GM19328 (cell line): ENCODE data around the gene KLHL34.

ENCODE experiments used
- ATAC-seq: cut with Tn5 transposase; IDR thresholded peaks from one replicate; pipeline ENCODE4 v1.9.1; 2021; ENCODE audit warnings: mild to moderate bottlenecking, moderate library complexity; ENCODE audit not compliant: unreplicated experiment

KLHL34 gene, protein sequence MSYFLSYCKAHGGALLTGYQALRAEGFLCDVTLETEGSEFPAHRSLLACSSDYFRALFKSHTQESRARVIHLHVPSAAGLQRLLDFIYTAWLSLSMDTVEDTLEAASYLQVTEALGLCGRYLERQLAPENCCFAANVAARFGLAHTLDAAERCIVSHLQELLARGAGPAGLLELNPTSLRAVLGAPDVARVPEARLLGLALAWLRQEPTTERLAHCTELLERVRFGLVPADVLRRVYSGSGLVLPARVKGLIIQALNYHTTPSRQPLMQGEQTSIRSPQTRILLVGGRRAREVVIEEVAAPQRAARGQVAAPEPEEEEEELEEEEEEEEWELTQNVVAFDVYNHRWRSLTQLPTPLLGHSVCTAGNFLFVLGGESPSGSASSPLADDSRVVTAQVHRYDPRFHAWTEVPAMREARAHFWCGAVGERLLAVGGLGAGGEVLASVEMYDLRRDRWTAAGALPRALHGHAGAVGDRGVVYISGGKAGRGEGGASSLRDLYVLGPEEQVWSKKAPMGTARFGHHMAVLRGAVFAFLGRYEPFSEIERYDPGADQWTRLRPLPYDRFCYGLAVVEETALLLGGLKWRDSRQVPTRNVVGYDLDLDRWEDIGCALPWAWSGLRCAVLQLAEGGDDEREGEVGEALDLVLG

GRCh38 chrX:21658152-21658737 lies at the start of gene KLHL34:
Gene KLHL34, minus strand, starts transcription at chrX:21658330. Its CDS starts 542 bp downstream, at chrX:21657788.
- no peak for ATAC-seq

DNA sequence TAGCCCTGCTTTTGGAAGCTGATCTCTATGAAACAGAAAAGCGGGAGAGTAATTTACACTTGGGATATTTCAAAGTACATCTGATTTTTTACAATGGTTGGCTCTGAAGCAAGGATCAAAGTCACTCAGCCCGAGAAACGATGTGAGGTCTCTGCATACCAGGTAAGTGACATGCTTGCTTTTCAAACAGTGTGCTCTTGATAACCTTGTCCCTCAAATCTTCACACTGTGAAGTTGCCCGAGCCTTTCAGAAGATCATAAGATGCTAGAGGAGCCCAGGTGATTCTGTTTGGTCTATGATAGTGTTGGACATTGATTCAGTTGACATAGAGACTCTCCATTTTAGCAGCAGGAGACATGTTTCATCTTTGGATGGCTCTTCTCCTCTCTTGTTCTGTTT lies 47.1 kb upstream of the KLHL34 start:
- no peak for ATAC-seq

DNA sequence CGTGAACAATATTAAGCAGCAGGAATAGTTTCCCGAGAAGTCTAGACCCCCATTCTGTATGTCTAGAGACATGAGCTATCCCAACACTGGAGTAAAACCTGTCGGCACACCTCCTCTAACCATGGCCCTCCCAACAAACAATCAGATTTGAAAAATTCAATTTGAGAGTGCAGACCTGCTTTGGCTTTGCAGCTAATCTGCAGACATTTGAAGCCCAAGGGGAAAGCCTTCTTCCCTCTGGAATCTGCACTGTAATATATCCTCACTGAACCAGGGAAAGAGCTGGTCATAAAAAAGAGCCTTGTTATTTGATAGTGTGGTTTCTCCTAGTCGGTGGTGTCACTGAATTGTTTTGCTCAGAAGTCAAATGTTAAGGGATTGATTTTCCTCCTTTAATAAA lies 44.6 kb upstream of the KLHL34 start:
- no peak for ATAC-seq

- ATAC-seq: no peak
These were observed 42.8 kb upstream of the KLHL34 start for GRCh38 chrX:21700967-21701366.

DNA sequence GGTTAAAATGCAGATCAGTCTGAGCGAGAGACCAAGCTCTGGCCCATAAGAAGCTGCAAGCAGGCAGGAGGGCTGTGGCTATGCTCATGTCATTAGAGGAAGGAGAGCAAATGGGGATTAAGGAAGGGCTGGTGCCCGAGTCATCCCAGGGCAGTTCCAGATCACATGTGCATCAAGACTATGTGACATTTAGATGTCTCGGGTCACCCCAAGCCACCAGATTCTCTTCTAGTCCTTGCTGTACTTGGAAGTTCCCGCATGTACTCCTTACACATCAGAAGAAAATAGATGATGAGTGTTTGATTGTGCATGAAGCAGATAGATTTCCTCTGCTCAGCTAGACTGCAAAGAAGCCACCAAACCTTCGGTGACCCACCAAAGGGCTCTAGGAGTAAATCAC lies 42.1 kb upstream of the KLHL34 start:
- ATAC-seq: no peak

- no peak for ATAC-seq
These were observed 41.0 kb upstream of the KLHL34 start for GRCh38 chrX:21699136-21699535.

DNA sequence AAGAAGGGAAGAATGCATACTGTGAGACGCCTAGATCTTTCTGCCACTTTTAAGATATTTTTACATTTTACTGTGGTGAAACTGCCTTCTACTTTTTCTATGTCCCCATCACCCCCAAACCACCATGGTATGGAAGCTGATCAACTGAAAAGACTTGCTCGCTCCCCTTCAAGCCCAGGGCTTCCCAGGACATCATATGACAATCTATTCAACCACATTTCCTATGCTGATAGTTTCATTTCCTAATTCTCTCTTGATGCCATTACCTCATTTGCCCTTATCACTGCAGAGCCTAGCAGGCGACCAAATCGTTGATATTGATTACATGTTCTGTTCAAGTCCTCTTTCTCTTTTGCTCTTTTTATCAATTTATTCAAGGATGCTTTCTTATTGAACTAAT lies 40.1 kb upstream of the KLHL34 start:
- ATAC-seq: no peak

GRCh38 chrX:21691512-21692018 lies 33.4 kb upstream of the KLHL34 start:
- no peak for ATAC-seq

DNA sequence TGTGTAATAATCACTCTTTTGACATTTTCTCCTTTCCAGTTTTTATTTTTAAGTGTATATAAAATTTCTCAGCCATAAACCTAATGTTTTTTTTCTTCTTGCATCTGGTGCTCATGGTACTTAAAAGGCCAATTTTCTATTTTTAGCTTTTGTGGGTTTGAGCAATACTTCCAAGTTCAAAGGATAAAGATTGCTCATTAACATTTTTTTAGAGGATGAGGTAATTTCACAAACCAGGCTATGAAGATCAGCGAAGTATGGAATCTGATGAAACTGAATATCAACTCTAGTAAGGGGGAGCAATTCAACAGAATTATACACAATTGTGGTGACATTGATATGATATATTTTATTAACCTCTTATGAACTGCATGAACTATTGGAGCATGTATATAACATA lies 25.8 kb upstream of the KLHL34 start:
- ATAC-seq: no peak

DNA sequence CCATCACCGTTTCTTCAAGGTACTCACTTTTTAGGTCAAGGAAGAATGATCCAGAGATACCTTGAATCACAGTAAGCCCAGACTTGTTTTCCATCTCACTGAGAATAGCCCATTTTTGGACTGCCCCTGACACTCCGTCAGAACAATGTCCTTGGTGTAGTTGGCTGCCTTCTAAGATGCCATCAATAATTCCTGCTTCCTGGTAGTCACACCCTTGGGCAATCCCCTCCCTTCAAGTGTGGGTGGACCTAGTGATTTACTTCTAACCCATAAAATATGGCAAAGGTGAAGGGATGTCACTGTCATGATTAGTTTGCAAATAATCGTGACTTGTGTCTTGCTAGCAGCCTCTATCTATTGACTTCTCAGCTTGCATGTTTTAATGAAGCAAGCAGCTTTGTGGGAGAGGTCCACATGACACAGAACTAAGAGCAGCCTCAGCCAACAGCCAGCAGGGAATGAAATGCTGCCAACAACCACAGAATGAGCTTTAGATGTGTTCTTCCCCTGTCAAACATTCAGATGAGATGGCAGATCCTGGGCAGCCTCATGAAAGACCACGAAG lies 20.0 kb upstream of the KLHL34 start:
- ATAC-seq: no peak

GRCh38 chrX:21675931-21676330 lies 17.8 kb upstream of the KLHL34 start:
- no peak for ATAC-seq

GRCh38 chrX:21674430-21675186 lies 16.5 kb upstream of the KLHL34 start:
- ATAC-seq: no peak

GRCh38 chrX:21666679-21667078 lies 8.5 kb upstream of the KLHL34 start:
- ATAC-seq: no peak

GRCh38 chrX:21666252-21666651 lies 8.1 kb upstream of the KLHL34 start:
- ATAC-seq: no peak

GRCh38 chrX:21662761-21663160 lies 4.6 kb upstream of the KLHL34 start:
- ATAC-seq: no peak

GRCh38 chrX:21661316-21661715 lies 3.2 kb upstream of the KLHL34 start:
- ATAC-seq: no peak

- no peak for ATAC-seq
These were observed 2.0 kb upstream of the KLHL34 start for GRCh38 chrX:21660156-21660555.

DNA sequence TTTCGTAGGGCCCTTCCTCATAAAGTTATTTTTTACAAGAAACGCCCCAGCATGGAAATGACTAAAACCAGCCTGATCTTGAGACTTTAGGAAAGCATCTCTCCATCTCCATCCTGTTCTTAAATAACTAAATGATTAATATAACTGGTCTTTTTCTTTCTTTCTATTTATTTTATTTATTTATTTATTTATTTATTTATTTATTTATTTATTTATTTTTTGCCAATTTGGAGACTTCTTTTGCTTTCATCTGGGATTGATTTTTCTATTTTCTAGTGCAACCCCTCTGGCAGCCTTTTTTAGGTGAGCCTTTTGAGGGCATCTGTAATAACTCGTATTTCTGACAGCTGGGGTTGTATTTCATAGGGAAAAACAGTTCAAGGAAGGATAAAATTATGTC lies 1.2 kb upstream of the KLHL34 start:
- no peak for ATAC-seq

DNA sequence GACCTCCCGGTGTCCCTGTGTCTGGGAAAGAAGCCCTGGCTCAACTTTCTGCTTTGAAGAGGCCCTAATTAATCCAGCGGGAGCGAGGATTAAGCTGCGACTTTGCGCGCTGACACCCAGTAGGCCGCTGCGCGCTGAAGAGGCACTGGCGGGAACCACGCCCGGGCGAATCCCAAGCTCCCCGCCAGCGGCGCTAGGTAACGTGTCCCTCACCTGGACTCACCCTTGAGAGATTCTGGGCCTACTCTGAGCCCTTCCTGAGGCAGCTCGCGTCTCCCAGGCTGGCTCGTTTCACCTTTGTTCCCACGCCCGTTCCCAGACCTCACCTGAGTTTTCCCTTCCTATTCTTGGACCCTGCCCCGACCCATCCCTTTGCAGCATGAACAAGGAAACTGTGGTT lies 616 bp upstream of the KLHL34 start:
- ATAC-seq: no peak

DNA sequence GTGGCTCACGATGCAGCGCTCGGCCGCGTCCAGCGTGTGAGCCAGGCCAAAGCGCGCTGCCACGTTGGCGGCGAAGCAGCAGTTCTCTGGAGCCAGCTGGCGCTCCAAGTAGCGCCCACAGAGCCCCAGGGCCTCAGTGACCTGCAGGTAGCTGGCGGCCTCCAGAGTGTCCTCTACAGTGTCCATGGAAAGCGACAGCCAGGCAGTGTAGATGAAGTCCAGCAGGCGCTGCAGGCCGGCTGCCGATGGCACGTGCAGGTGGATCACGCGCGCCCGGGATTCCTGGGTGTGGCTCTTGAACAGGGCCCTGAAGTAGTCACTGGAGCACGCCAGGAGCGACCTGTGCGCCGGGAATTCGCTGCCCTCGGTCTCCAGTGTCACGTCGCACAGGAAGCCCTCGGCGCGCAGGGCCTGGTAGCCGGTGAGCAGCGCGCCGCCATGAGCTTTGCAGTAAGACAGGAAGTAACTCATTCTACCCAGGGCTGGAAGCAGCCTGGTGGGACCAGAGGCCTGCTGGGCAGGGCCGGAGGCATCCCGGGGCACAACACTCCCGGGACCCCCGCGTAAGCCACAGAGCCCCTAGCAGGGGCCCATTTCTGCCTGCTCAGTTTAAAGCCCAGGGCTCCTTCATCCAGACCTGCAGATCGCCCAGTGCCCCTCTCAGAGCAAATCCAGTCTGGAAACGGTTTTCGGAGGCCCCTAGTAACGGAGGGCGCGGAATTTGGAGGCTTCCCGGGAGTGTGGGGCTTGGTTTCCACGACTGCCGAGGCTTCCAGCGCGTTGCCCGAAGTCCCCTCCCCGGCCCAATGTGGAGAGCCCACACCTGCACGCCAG lies 595 bp downstream of the KLHL34 start:
- no peak for ATAC-seq
